ENCODE data around the gene BEND6. TPM values are rescaled to one million over a fixed set of nuclear protein-coding genes. Genes with fewer than 3 reads are reported as not detected.
A peak's percentile ranks its signal among the peaks of the same experiment; 100 is the strongest.

The BEND6 gene
- polyA plus RNA-seq, 1 experiment, result 15.4 TPM

- Histone ChIP-seq H3K27ac (ENCODE audit: low read depth, low read length) (no peak overlapping the region), H3K9me3 (ENCODE audit: control insufficient read depth, insufficient read depth, low read length) (no peaks in the 10 kb centered on the region), H3K27me3 (ENCODE audit: control insufficient read depth, insufficient read depth, low read length) (no peaks in the 10 kb centered on the region), H3K4me3 (ENCODE audit: low read depth, low read length) (no peak overlapping the region)
- CTCF ChIA-PET, result interaction anchor here (0.8 to 1.2 kb wide), 2 partner anchors 59 to 71 kb away, joined by 3 read pairs; no protein-coding TSS in a partner anchor
- POLR2A ChIA-PET, result no interaction called here
- DNase-seq (ENCODE audit: low read depth, low spot score), result no peak
- no peak for TF ChIP-seq CTCF (IDR thresholded peaks at IDR 0.05; ENCODE audit: low read depth, low read length)
Observed at GRCh38 chr6:56949265-56949664, 5.6 kb upstream of the BEND6 start.

GRCh38 chr6:56949925-56950495 is 4.9 kb upstream of the BEND6 start:
- ChIA-PET CTCF (interaction anchor here (3.9 to 4.7 kb wide), 2 partner anchors 47 to 71 kb away, joined by 16 to 33 read pairs; no protein-coding TSS in a partner anchor), POLR2A (no interaction called here)
- no peak for TF ChIP-seq CTCF (IDR thresholded peaks at IDR 0.05; ENCODE audit: low read depth, low read length)
- Histone ChIP-seq H3K4me3 (ENCODE audit: low read depth, low read length) (no peak overlapping the region), H3K27ac (ENCODE audit: low read depth, low read length) (no peak overlapping the region), H3K9me3 (ENCODE audit: control insufficient read depth, insufficient read depth, low read length) (no peaks in the 10 kb centered on the region), H3K27me3 (ENCODE audit: control insufficient read depth, insufficient read depth, low read length) (no peaks in the 10 kb centered on the region)
- DNase-seq (ENCODE audit: low read depth, low spot score), result no peak

- ChIA-PET CTCF (interaction anchor here (0.5 to 4.7 kb wide), 4 partner anchors 10 to 145 kb away, joined by 3 to 33 read pairs (median 11); no protein-coding TSS in a partner anchor), POLR2A (no interaction called here)
- no peaks in the 10 kb centered on the region; the same call in 1 of the 2 replicates for H3K9me3 ChIP-seq (ENCODE audit: control insufficient read depth, insufficient read depth, low read length)
- no peaks in the 10 kb centered on the region for H3K27me3 ChIP-seq (ENCODE audit: control insufficient read depth, insufficient read depth, low read length)
- DNase-seq (ENCODE audit: low read depth, low spot score), result no peak
- H3K4me3 ChIP-seq (ENCODE audit: low read depth, low read length), result no peak overlapping the region
- no peak overlapping the region for H3K27ac ChIP-seq (ENCODE audit: low read depth, low read length)
- TF ChIP-seq CTCF (IDR thresholded peaks at IDR 0.05; ENCODE audit: low read depth, low read length), result no peak
Observed at GRCh38 chr6:56951049-56951831, 3.7 kb upstream of the BEND6 start.

- Histone ChIP-seq H3K27me3 (ENCODE audit: control insufficient read depth, insufficient read depth, low read length) (no peaks in the 10 kb centered on the region), H3K27ac (ENCODE audit: low read depth, low read length) (peak overlapping the region; percentile 93), H3K9me3 (ENCODE audit: control insufficient read depth, insufficient read depth, low read length) (no peaks in the 10 kb centered on the region; the same call in 1 of the 2 replicates), H3K4me3 (ENCODE audit: low read depth, low read length) (peak overlapping the region; percentile 73)
- TF ChIP-seq CTCF (IDR thresholded peaks at IDR 0.05; ENCODE audit: low read depth, low read length), result no peak
- ChIA-PET POLR2A (no interaction called here), CTCF (interaction anchor here (1.0 to 4.7 kb wide), 7 partner anchors 50 to 363 kb away, joined by 4 to 33 read pairs (median 5); partner anchors contain the start of gene PRIM2)
- DNase-seq (ENCODE audit: low read depth, low spot score), result no peak
Observed at GRCh38 chr6:56953597-56954402, 1.1 kb upstream of the BEND6 start.
